HCT116 (cell line): ENCODE data around the gene BNIP5. TPM values are rescaled to one million over a fixed set of nuclear protein-coding genes. Genes with fewer than 3 reads are reported as not detected.

Experiments used
- ATAC-seq: fragments of 200-7000 bp; cut with Tn5 transposase; 2 replicates; pipeline ENCODE4 v1.9.1; 2020; ENCODE audit warnings: mild to moderate bottlenecking, moderate library complexity
- BruUV-seq: library from RNA; stranded (reverse); fragments of 400-500 nt; replicated peaks from 2 replicates; lab custom pipeline; 2021; lab: Mats Ljungman, UMichigan
- CTCF ChIA-PET: fragments of 300-600 bp; sonication (Branson Sonifier 250); formaldehyde crosslinking; loops from one replicate; lab custom pipeline; 2021; ENCODE audit warnings: antibody characterized with exemption; lab: Charles Lee
- POLR2A ChIA-PET: fragments of 300-600, 350-600 bp; sonication (Branson Sonifier 250); formaldehyde crosslinking; loops from one replicate; lab custom pipeline; 2021; ENCODE audit warnings: antibody characterized with exemption; lab: Charles Lee
- RAD21 ChIA-PET, 2 experiments: fragments of 300-600 bp; sonication (Branson Sonifier 250); formaldehyde crosslinking; loops; one replicate each; lab custom pipeline; 2023; ENCODE audit warnings: low total read pairs in 2 of 2; ENCODE audit not compliant: uncharacterized antibody in 2 of 2, unreplicated experiment in 2 of 2, low non-redundant PET in 1 of 2; lab: Charles Lee
- DNase-seq: peaks from one replicate; pipeline ENCODE4 v3.0.0-alpha.2; 2010; ENCODE audit warnings: low read depth, low spot score
- H2AFZ ChIP-seq: fragments of 200-600 bp; shearing (Covaris generic), sonication (generic); 2 replicates; pipeline ENCODE4 v1.6.1; 2017; ENCODE audit warnings: low read depth, mixed run types, mixed read lengths, antibody characterized with exemption, low read length; ENCODE audit not compliant: poor library complexity, severe bottlenecking
- H3K27ac ChIP-seq: 2 replicates; pipeline ENCODE4 v1.5.1; 2012; ENCODE audit warnings: low read depth, low read length
- H3K27me3 ChIP-seq: fragments of 200-600 bp; sonication (generic); 2 replicates; pipeline ENCODE4 v1.6.1; 2016; ENCODE audit warnings: mixed run types, low read length, mixed read lengths; ENCODE audit not compliant: insufficient read depth
- H3K36me3 ChIP-seq, 2 experiments: fragments of 200-500 bp in 1 of 2; fragments of 200-600 bp in 1 of 2; sonication (Bioruptor generic) in 1 of 2; sonication (generic) in 1 of 2; 2 replicates each; pipeline versions ENCODE4 v1.5.1 to v1.6.1; 2014 to 2016; ENCODE audit warnings: low read length in 2 of 2, inconsistent platforms in 1 of 2, mixed read lengths in 1 of 2, mixed run types in 1 of 2; ENCODE audit not compliant: insufficient read depth in 2 of 2, control insufficient read depth in 1 of 2
- H3K4me1 ChIP-seq, 2 experiments: fragments of 200-600 bp in 1 of 2; sonication (generic) in 1 of 2; 2 replicates each; pipeline versions ENCODE4 v1.5.1 to v1.6.1; 2012 to 2017; ENCODE audit warnings: low read length in 2 of 2, inconsistent platforms in 1 of 2, mild to moderate bottlenecking in 1 of 2, mixed read lengths in 1 of 2, mixed run types in 1 of 2, moderate library complexity in 1 of 2; ENCODE audit not compliant: insufficient read depth in 2 of 2, control insufficient read depth in 1 of 2
- H3K4me2 ChIP-seq: fragments of 200-600 bp; sonication (generic); 2 replicates; pipeline ENCODE4 v1.6.1; 2017; ENCODE audit warnings: mixed run types, low read length, mixed read lengths
- H3K4me3 ChIP-seq, 2 experiments: fragments of 200-600 bp in 1 of 2; sonication (generic) in 1 of 2; replicated peaks in 1 of 2; 2 replicates each; pipeline ENCODE4 v1.5.1; 2011 to 2016; ENCODE audit warnings: low read length in 2 of 2, control low read depth in 1 of 2, low read depth in 1 of 2, mild to moderate bottlenecking in 1 of 2, mixed read lengths in 1 of 2, mixed run types in 1 of 2
- H3K79me2 ChIP-seq: fragments of 200-600 bp; sonication (generic); 2 replicates; pipeline ENCODE4 v1.6.1; 2017; ENCODE audit warnings: mild to moderate bottlenecking, mixed run types, low read length, moderate library complexity, mixed read lengths; ENCODE audit not compliant: insufficient read depth
- H3K9ac ChIP-seq: fragments of 200-600 bp; sonication (generic); 2 replicates; pipeline ENCODE4 v1.6.1; 2016; ENCODE audit warnings: low read length, mixed read lengths
- H3K9me2 ChIP-seq: fragments of 200-600 bp; sonication (generic), shearing (Covaris generic); 2 replicates; pipeline ENCODE4 v1.6.1; 2017; ENCODE audit warnings: mixed run types, mild to moderate bottlenecking, moderate library complexity; ENCODE audit not compliant: insufficient read depth
- H3K9me3 ChIP-seq, 2 experiments: fragments of 200-500 bp in 1 of 2; fragments of 200-600 bp in 1 of 2; sonication (Bioruptor generic) in 1 of 2; sonication (generic) in 1 of 2; 2 replicates each; pipeline ENCODE4 v1.6.1; 2014 to 2017; ENCODE audit warnings: low read length in 2 of 2, mixed read lengths in 2 of 2, inconsistent platforms in 1 of 2, low read depth in 1 of 2, mild to moderate bottlenecking in 1 of 2, mixed run types in 1 of 2, moderate library complexity in 1 of 2; ENCODE audit not compliant: control insufficient read depth in 1 of 2, insufficient read depth in 1 of 2
- H4K20me1 ChIP-seq: fragments of 200-600 bp; sonication (generic), shearing (Covaris generic); 2 replicates; pipeline ENCODE4 v1.6.1; 2017; ENCODE audit warnings: mixed run types, mild to moderate bottlenecking, moderate library complexity; ENCODE audit not compliant: insufficient read depth
- CTCF ChIP-seq, 3 experiments: fragments of 200-600 bp in 1 of 3; sonication (generic) in 1 of 3; IDR thresholded peaks in 2 of 3; conservative IDR thresholded peaks in 1 of 3; 2 replicates each; pipeline ENCODE4 v1.5.1; 2012 to 2017; ENCODE audit warnings: low read depth in 2 of 3, low read length in 2 of 3, antibody characterized with exemption in 1 of 3, borderline replicate concordance in 1 of 3, control low read depth in 1 of 3, mild to moderate bottlenecking in 1 of 3, mixed read lengths in 1 of 3, mixed run types in 1 of 3, moderate library complexity in 1 of 3; ENCODE audit not compliant: insufficient read depth in 1 of 3
- EGR1 ChIP-seq: IDR thresholded peaks from 2 replicates; pipeline ENCODE4 v1.6.1; 2012; ENCODE audit warnings: low read depth
- ELF1 ChIP-seq: IDR thresholded peaks from 2 replicates; pipeline ENCODE4 v1.6.1; 2012; ENCODE audit warnings: low read depth, borderline replicate concordance
- EZH2phosphoT487 ChIP-seq: fragments of 200-600 bp; IDR thresholded peaks from 2 replicates; pipeline ENCODE4 v1.6.1; 2018; ENCODE audit warnings: antibody characterized with exemption, borderline replicate concordance
- MAX ChIP-seq: IDR thresholded peaks from 2 replicates; pipeline ENCODE4 v1.6.1; 2012
- POLR2AphosphoS5 ChIP-seq: IDR thresholded peaks from 2 replicates; pipeline ENCODE4 v1.6.1; 2011; ENCODE audit warnings: mild to moderate bottlenecking, low read depth, low read length, moderate library complexity
- SIN3A ChIP-seq: IDR thresholded peaks from 2 replicates; pipeline ENCODE4 v1.6.1; 2012; ENCODE audit warnings: low read depth
- YY1 ChIP-seq: IDR thresholded peaks from 2 replicates; pipeline ENCODE4 v1.6.1; 2011; ENCODE audit warnings: low read length, low read depth, moderate library complexity, mild to moderate bottlenecking; ENCODE audit not compliant: insufficient replicate concordance; ENCODE audit errors: extremely low read depth
- intact Hi-C: fragments of 100-400 bp; cut with micrococcal nuclease; formaldehyde crosslinking; loops from 2 replicates; pipeline ENCODE4 v1.10.0; 2022
- total RNA-seq: library from RNA; stranded (reverse); gene quantifications from one replicate; pipeline ENCODE4 v1.2.1, GENCODE V29; 2021; ENCODE audit not compliant: unreplicated experiment

Gene BNIP5
- total RNA-seq, 1 experiment from 2014 or later = not detected

- POLR2A ChIA-PET = no interaction called here
- BruUV-seq = no TSS peak
Measured at GRCh38 chr6:36312854-36313648, 23.6 kb downstream of the BNIP5 start.

GRCh38 chr6:36309900-36310299 is 26.8 kb downstream of the BNIP5 start:
- ATAC-seq (no peak), DNase-seq (no peak)
- no peaks in the 10 kb centered on the region for H3K9me2 ChIP-seq
- H3K4me1 ChIP-seq = peaks cover 4 to 15% of the 10 kb centered on the region in 2 experiments
- H3K9me3 ChIP-seq = peaks cover 0 to 4% of the 10 kb centered on the region in 2 experiments; a peak in 1 of 4 replicates
- BruUV-seq = no TSS peak
- POLR2A ChIA-PET = no interaction called here
- no peak overlapping the region for H2AFZ ChIP-seq
- H3K9ac ChIP-seq = no peak overlapping the region
- H3K27ac ChIP-seq = no peak overlapping the region
- H3K27me3 ChIP-seq = no peaks in the 10 kb centered on the region
- no peak for TF ChIP-seq POLR2AphosphoS5
- no peak for TF ChIP-seq EGR1
- TF ChIP-seq SIN3A = no peak
- no peak for TF ChIP-seq CTCF (IDR thresholded peaks at IDR 0.05 in 2 of 3, conservative IDR thresholded peaks at IDR 0.05 in 1 of 3; ENCODE audit: borderline replicate concordance in 1 of 3, insufficient read depth in 1 of 3, low read depth in 2 of 3, low read length in 2 of 3)
- TF ChIP-seq YY1 = no peak
- CTCF ChIA-PET = interaction anchor here (0.8 to 1.0 kb wide), 2 partner anchors 8 to 31 kb away, joined by 3 read pairs; no protein-coding TSS in a partner anchor
- no peak overlapping the region for H3K4me3 ChIP-seq
- RAD21 ChIA-PET = no interaction called here
- intact Hi-C loops = no loop called here
- H4K20me1 ChIP-seq = no peaks in the 10 kb centered on the region
- no peaks in the 10 kb centered on the region for H3K36me3 ChIP-seq
- no peak overlapping the region for H3K4me2 ChIP-seq
- no peaks in the 10 kb centered on the region for H3K79me2 ChIP-seq

More at GRCh38 chr6:36312854-36313648, 23.6 kb downstream of the BNIP5 start:
- no peak for ATAC-seq
- TF ChIP-seq EZH2phosphoT487 = no peak
- TF ChIP-seq MAX = no peak
- TF ChIP-seq ELF1 = no peak
- TF ChIP-seq, all 23 proteins: peak for 0
- DNase-seq = no peak
- Histone ChIP-seq H3K9me3 (peaks cover 0 to 4% of the 10 kb centered on the region in 2 experiments; a peak in 1 of 4 replicates), H3K4me3 (no peak overlapping the region), H3K79me2 (no peaks in the 10 kb centered on the region), H3K36me3 (no peaks in the 10 kb centered on the region), H2AFZ (no peak overlapping the region), H3K27me3 (no peaks in the 10 kb centered on the region), H3K27ac (no peak overlapping the region), H3K4me2 (no peak overlapping the region), H3K9ac (no peak overlapping the region), H3K9me2 (no peaks in the 10 kb centered on the region), H3K4me1 (peaks cover 4 to 15% of the 10 kb centered on the region in 2 experiments), H4K20me1 (no peaks in the 10 kb centered on the region)
- intact Hi-C loops = no loop called here
- RAD21 ChIA-PET = no interaction called here
- CTCF ChIA-PET = interaction anchor here (1.0 to 1.3 kb wide), 2 partner anchors 11 kb away, joined by 5 to 8 read pairs; no protein-coding TSS in a partner anchor
